HG03135 (cell line): ENCODE results near the gene KIRREL3.

ENCODE experiments used
- ATAC-seq: cut with Tn5 transposase; IDR thresholded peaks from one replicate; pipeline ENCODE4 v1.9.1; 2021; ENCODE audit warnings: mild to moderate bottlenecking, moderate library complexity; ENCODE audit not compliant: unreplicated experiment

KIRREL3 gene

DNA sequence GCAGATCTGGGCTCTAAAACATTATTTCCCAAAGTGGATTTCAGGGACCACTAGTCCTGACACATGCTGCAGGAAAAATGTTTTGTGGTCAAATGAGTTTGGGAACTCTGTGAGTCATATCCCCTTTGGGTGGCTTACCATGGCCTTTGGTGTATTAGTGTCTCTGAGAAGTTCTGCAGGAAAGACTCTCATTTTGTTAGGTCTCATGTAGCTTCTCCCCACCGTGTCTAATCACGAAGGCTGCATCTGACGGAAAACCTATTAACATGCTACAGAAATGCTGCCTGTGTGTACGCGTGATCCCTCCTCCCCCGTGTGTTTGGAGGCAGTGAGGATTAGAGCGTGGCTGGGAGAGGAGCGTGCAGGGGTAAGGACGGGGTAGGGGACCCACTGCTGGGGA, 453.4 kb downstream of the KIRREL3 start:
- ATAC-seq = no peak

GRCh38 chr11:126546694-126547093, 453.9 kb downstream of the KIRREL3 start:
- no peak for ATAC-seq

GRCh38 chr11:126546191-126546590, 454.4 kb downstream of the KIRREL3 start:
- no peak for ATAC-seq

DNA sequence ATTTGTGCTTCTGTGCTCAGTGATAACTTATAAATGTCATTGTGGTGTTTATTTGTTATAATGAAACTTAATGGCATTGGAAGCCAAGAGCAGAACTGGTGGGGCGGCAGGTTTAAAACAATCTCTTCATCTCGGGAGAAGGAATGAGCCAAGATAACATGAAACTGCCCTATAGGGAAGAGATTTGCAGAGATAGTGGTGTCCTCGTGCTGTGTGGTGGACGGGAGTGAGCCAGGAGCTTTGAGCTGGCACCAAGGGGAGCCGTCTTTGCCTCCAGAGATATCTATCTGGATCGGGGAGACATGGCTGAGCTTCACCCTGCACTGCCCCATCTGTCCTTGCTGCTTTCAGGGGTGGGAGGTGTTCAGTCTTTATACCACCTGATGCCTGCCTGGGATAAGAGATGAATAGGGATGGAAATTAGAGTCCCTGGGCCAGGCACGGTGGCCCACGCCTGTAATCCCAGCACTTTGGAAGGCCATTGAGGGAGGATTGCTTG, 455.5 kb downstream of the KIRREL3 start:
- ATAC-seq = no peak

- ATAC-seq = no peak
Measured at GRCh38 chr11:126544108-126545056, 456.2 kb downstream of the KIRREL3 start.

DNA sequence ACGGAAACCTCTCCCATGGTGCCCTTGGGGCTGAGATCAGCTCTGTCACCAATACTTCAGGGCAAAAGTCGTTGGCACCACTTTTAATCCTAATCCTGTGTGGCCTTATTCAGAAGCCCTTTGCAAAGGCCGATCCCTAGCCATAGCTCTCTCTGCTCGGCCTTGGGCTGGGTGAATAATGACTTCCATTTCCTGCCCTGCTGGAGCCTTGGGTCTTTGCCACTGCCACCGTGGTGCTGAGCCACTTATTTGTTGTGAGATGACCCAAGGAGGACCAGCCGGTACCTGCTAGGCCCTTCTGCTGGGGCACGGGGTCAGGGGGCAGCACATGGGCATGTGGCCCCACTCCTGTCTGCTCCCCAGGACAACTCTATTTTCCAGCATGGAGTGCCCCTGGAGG, 456.9 kb downstream of the KIRREL3 start:
- ATAC-seq = no peak

- ATAC-seq = no peak
Measured at GRCh38 chr11:126542334-126543015, 458.1 kb downstream of the KIRREL3 start.

- no peak for ATAC-seq
Measured at GRCh38 chr11:126538071-126538470, 462.5 kb downstream of the KIRREL3 start.

DNA sequence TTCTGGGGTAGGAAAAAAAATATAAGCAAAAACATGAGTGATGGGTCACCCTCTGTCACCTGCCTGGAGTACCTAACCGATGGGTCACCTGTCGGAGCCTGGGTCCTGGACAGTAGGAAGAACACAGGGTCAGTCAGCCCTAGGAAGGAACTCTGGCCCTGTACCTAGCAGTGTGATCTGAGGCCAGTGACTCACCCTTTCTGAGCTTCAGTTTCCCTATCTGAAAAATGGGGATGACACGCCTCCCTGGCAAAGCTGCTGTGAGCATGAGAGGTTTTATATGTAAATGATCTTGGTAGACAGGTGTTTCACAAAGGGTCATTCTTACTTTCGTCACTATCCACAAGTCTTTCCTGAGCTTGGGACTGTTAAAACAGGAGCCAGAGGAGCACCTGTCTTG, 463.1 kb downstream of the KIRREL3 start:
- no peak for ATAC-seq

GRCh38 chr11:126534141-126534805, 466.3 kb downstream of the KIRREL3 start:
- no peak for ATAC-seq

DNA sequence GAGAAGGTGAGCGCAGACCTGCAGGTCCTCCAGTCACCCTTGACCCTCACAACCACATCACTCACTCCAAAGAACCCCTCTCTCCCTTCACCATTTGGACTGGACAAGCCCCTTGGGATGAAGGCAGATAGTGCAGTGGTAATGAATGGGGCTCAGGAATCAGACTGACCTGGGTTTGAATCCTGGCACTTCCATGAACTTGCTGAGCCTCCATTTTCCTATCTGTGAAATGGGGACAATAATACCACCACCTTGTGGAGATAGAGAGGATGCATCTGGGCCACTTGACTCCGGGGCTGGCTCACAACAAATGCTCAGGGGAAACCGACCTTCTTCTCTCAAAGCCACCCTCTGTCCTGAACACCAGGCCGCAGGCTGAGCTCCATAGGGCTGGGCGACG, 467.0 kb downstream of the KIRREL3 start:
- ATAC-seq = no peak

DNA sequence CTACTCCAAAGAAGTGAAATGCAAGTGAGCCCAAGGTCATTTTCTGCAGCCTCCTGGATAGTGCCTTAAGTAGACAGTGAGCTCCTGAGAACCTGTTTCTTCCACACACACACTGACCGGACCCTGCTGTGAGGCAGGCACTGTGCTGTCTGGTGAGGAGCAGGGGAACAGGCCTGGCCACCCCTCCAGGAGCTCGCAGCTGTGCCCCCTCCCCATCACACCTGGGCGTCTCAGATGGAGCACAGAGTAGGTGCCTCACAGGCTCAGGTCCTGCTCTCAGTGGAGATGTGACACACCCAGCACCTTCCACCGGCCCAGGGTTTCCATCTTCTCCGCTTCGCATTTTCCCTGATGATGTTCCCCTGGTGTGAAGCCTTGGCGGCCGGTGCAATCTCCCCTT, 470.2 kb downstream of the KIRREL3 start:
- no peak for ATAC-seq

GRCh38 chr11:126529037-126529436, 471.5 kb downstream of the KIRREL3 start:
- no peak for ATAC-seq

DNA sequence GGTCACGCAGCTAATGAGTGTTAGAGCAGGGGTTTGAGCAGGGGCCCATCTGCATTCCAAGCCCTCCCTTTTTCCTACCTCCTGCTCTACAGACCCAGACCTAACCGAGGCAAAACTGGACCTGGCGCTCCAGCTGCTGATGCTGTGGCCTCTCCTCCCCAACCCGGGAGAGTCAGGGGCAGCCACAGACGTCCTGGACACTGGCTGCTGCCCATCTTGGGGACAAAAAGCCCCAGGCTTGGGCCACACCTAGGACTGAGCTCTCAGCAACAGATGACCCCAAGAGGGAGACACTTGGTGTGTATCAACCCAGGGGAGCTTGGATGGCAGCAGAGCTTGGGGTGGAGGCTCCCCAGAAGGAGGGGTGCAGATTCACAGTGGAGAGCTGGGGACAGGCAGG, 472.5 kb downstream of the KIRREL3 start:
- ATAC-seq = no peak

- ATAC-seq = no peak
Measured at GRCh38 chr11:126527651-126528050, 472.9 kb downstream of the KIRREL3 start.

GRCh38 chr11:126526471-126526870, 474.1 kb downstream of the KIRREL3 start:
- no peak for ATAC-seq

GRCh38 chr11:126525702-126526101, 474.9 kb downstream of the KIRREL3 start:
- no peak for ATAC-seq

- ATAC-seq = no peak
Measured at GRCh38 chr11:126525216-126525615, 475.4 kb downstream of the KIRREL3 start.

DNA sequence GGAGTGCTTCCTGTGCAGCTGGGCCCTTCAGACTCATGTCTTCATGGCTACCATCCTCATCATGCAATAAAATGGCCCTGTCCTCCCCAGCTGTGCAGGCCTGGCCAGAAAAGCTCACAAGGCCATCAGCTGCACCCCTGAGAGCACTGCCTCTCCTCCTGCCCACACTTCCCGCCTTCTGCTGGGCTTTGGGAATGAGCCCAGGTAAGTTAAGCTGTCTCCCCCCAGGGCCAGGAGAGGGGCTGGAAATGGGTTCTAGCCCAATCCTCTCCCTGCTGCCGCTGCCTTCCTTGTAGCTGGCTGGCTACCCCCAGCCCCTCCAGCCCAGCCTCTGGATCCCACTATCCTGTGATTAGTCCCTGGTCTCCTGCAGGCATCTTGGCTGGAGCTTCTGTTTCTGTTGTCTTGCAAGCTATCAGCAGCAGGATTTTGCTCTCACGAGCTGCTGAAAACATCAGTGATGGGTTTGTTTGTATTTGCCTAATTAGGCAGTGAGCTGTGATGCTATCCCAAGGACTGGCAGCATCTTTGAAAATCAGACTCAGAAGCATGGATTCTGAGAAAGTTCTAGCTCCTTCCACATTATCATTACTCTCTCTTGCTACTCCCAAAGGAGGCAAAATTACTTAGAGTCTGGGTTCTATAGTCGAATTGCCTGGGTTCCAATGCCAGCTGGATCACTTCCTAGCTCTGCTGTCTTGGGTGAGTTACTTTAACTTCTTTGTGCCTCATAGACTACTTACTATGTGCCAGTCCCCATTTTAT, 476.9 kb downstream of the KIRREL3 start:
- ATAC-seq = no peak

GRCh38 chr11:126522606-126523005, 478.0 kb downstream of the KIRREL3 start:
- no peak for ATAC-seq

DNA sequence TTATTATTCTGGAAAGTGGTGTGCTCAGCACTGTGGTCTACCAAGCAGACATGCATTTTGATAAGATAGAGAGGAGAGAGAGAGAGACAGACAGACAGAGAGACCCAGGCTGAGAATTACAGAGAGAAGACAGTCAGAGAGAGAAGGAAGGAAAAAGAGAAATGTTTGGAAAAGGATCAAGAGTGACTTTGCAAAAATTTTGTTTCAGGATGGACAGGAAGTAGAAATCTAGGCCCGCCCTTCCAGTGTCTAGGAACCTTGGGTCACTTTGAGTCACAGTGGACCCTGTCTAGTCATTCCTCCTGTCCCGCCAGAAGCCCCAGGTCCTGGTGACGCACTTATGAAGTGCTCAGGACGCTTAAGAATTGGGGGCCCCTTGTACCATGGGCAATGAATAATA, 478.4 kb downstream of the KIRREL3 start:
- ATAC-seq = no peak
